DND-41 (cell line): ENCODE results near the gene PXMP2.

Source experiments
- CTCF ChIP-seq: IDR thresholded peaks from 2 replicates; pipeline ENCODE4 v1.5.1; 2012; ENCODE audit warnings: borderline replicate concordance, low read length, moderate library complexity, mild to moderate bottlenecking; ENCODE audit not compliant: poor library complexity, severe bottlenecking; ENCODE audit errors: extremely low read depth
- EZH2 ChIP-seq: IDR thresholded peaks from 3 replicates; pipeline ENCODE4 v1.6.1; 2012; ENCODE audit warnings: borderline replicate concordance, low read depth, mild to moderate bottlenecking, moderate library complexity, low read length, inconsistent platforms; ENCODE audit not compliant: severe bottlenecking

- TF ChIP-seq CTCF (no peak), EZH2 (no peak)
Measured at GRCh38 chr12:132747896-132748295, 60.5 kb downstream of the PXMP2 start.
